GM12874 (cell line): Measurements from ENCODE around the gene GNG2.

ENCODE experiments used
- TF ChIP-seq, protein P1 (sequence below): IDR thresholded peaks from 2 replicates; pipeline ENCODE4 v1.5.1; 2011; ENCODE audit warnings: low read depth, mild to moderate bottlenecking, control low read depth, low read length, moderate library complexity; ENCODE audit not compliant: insufficient read depth

The GNG2 gene

DNA sequence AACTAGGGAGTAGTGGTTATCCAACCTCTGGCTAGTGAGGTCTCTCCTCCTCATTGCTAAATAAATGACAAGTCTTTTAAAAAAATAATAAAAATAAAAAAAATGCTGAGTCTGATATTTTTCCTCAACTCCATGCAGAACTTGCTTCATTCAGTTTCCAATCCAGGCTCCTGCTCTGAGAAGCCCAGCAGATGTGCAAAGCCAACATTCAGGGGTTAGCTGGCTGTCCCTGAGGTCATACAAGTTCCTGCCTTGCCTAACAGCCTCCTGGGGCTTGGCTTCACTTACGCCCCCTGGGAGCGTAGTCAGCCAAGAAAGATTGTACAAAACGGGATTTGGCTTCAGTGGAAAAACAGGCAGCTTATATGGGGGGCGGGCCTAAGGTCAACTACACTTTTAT is 152.2 kb downstream of the GNG2 start:
- TF ChIP-seq, protein P1, sequence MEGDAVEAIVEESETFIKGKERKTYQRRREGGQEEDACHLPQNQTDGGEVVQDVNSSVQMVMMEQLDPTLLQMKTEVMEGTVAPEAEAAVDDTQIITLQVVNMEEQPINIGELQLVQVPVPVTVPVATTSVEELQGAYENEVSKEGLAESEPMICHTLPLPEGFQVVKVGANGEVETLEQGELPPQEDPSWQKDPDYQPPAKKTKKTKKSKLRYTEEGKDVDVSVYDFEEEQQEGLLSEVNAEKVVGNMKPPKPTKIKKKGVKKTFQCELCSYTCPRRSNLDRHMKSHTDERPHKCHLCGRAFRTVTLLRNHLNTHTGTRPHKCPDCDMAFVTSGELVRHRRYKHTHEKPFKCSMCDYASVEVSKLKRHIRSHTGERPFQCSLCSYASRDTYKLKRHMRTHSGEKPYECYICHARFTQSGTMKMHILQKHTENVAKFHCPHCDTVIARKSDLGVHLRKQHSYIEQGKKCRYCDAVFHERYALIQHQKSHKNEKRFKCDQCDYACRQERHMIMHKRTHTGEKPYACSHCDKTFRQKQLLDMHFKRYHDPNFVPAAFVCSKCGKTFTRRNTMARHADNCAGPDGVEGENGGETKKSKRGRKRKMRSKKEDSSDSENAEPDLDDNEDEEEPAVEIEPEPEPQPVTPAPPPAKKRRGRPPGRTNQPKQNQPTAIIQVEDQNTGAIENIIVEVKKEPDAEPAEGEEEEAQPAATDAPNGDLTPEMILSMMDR, result no peak

DNA sequence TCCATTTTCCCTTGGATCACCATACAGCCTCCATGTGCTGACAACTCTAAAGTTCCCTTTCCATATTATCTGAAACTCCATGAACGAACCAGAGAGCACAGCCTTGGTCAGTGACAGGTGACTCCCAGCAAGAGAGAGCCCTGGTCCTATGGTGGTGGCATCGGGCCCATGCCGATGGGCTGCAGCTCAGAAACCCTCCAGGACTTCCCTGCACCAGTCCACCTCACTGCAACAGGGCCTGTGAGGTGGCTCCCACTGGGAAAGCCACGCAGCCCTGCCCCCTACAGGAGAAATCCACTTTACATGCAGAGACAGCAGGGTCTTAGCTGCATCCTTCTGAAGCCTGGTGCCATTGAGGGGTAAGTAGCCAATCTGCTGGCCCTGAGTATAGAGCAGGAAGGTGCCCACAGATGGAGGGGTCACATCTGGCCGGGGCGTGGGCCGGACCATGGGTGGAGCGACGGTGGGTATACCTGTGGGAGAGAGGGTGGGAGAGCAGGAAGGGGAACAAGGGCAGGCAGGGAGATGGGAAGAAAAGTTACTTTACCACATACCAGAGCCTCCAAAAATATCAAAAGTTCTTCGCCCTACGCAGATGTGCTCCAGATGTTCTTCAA is 153.7 kb downstream of the GNG2 start:
- TF ChIP-seq, protein P1, result peak; percentile 36; the same call in 1 of the 2 replicates

DNA sequence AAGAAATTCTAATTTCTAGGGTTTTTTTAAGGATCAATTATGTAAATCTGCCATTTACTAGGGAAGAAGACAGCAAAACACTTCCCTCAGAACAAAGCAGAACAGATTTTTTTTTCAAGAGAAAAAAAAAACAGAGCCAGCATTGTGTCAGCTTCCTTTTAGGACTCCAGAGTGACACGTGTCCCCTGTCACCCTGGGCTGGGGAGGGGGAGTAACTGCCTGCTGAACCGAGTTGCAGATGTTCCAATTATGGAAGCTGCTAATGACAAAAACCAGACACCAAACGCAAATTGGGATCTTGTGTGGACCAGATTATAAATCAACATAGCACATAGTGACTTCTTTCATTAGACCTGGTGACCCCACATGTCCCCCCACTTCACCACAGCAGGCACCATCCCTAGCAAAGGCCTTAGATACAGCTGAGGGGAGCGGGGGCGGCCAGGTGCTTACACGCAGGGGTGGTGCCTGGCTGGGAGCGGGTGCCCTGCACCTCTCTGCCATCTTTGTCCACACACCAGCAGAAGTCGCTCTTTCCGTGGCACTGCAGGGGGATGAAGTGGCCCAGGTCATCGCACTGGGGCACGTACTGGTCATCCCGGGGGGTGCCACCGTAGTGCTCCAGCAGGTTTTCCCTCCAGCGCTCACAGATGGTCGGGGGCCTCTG is 154.3 kb downstream of the GNG2 start:
- TF ChIP-seq, protein P1, result no peak

DNA sequence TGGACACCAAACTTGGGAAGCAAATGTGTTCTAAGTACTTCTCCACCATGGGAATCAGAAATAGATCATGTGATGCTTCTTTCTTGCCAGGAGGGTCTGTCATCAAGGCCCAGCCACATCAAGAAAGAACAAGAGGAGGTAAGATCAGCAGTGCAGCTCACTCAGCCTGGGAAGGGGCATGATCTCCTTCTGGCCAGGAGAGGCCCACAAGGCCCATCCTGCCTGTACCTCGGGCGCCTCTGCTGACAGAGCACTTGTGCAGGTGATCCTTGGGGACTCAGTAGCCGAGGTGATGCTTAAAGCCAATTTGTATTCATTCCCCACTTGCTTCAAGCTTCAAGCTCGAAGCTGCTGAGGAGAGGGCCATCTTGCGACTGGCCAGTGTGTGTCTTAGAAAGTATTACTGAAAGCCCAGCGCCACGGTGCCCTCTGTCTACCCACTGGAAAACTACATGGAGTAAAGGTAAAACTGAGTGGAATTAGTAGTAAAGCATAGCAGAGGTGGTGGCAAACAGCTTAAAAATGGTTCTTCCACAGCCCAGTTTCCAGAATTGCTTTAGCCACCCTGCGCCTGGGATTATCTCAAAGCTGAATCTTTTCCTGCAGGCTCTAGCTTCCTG is 155.1 kb downstream of the GNG2 start:
- TF ChIP-seq, protein P1, result peak; percentile 9; the same call in 1 of the 2 replicates

DNA sequence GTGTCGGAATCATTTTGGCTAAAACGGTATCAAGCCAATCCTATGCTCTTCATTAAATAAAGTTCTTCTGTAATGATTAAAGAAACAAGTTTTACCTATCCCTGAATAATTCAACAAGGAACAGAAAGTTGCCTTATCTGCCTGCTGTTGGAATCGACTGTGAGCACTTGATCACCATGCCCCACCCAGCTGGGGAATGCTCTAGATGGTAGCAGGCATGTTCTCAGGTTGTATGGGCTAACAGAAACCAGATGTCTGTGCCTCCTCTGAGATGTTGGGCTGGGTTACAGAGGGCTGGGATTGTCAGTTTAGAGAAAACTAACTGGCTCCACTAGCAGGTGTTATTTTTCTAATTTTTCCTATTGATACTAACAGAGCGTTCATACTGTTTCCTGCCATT is 157.8 kb downstream of the GNG2 start:
- TF ChIP-seq, protein P1, result no peak

DNA sequence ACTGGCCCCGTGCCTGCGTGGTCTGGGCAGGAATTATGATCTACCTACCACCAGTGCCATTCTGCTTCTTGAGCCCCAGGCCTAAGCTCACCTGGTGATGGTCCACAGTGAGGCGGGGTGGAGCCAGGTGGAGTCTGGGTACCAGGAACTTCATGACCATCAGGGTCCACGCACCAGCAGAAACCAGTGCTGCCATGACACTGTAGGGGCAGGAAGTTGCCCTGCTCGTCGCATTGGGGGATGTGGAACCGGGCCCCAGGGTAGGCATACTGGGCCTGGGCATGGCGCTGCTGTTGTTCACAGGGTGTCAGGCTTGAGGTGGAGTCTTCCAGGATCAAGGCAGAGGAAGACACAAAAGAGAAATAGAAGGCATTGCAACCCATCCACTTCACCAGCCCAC is 158.6 kb downstream of the GNG2 start:
- TF ChIP-seq, protein P1, result no peak
